Breast epithelium (tissue), 4 donors: ENCODE data around the gene RALGAPA1. TPM values are rescaled to one million over a fixed set of nuclear protein-coding genes. Genes with fewer than 3 reads are reported as not detected.

Experiments
- DNase-seq, 2 donors: peaks; one replicate each; pipeline ENCODE4 v3.0.0-alpha.2; 2019; ENCODE audit warnings: low spot score in 2 of 2
- H3K27ac ChIP-seq, 2 donors: fragments of 200-600 bp; sonication (generic) in 1 of 2; one replicate each; pipeline ENCODE4 v1.5.1; 2016 to 2019; ENCODE audit warnings: mild to moderate bottlenecking in 1 of 2
- H3K27me3 ChIP-seq, 2 donors: fragments of 200-600 bp; sonication (generic) in 1 of 2; one replicate each; pipeline versions ENCODE4 v1.5.1 to v1.6.0; 2017 to 2019; ENCODE audit warnings: control low read depth in 1 of 2, mild to moderate bottlenecking in 1 of 2
- H3K36me3 ChIP-seq: fragments of 200-600 bp; one replicate; pipeline ENCODE4 v1.5.1; 2019
- H3K4me1 ChIP-seq, 2 donors: fragments of 200-600 bp; sonication (generic); one replicate each; pipeline ENCODE4 v1.5.1; 2016 to 2019; ENCODE audit warnings: control low read depth in 1 of 2
- H3K4me3 ChIP-seq, 3 donors: fragments of 200-600 bp; sonication (generic); 1 replicate in 2 of 3; 2 replicates in 1 of 3; pipeline ENCODE4 v1.5.1; 2016 to 2019; ENCODE audit warnings: mild to moderate bottlenecking in 3 of 3, moderate library complexity in 2 of 3
- H3K9me3 ChIP-seq, 2 donors: fragments of 200-600 bp; sonication (generic) in 1 of 2; one replicate each; pipeline ENCODE4 v1.5.1; 2016 to 2019; ENCODE audit warnings: control low read depth in 1 of 2
- POLR2A ChIP-seq: fragments of 450-650 bp; IDR thresholded peaks from one replicate; pipeline ENCODE4 v1.6.1; 2016; ENCODE audit warnings: antibody characterized with exemption, mild to moderate bottlenecking, moderate library complexity
- POLR2AphosphoS5 ChIP-seq, 3 donors: sonication (generic); formaldehyde crosslinking; IDR thresholded peaks; one replicate each; pipeline ENCODE4 v1.6.1; 2017; ENCODE audit warnings: antibody characterized with exemption in 3 of 3
- intact Hi-C: fragments of 100-400 bp; cut with DNase I; formaldehyde crosslinking; loops from one replicate; pipeline ENCODE4 v1.15.1; 2023; ENCODE audit warnings: low total_unique reads
- total RNA-seq, 3 donors: library from RNA; depleted of rRNA; stranded (reverse); fragments of >200 nt; gene quantifications; one replicate each; pipeline ENCODE4 v1.1.0, GENCODE V29; 2016
- TF ChIP-seq, protein P1 (sequence below), 3 donors: fragments of 450-650 bp; IDR thresholded peaks; one replicate each; pipeline ENCODE4 v1.5.1; 2016 to 2017; ENCODE audit warnings: antibody characterized with exemption in 3 of 3, mild to moderate bottlenecking in 3 of 3, moderate library complexity in 3 of 3

RALGAPA1 gene
- total RNA-seq, 3 donors from 2014 or later, result 52.2 to 136 (median 103) TPM

- no peak for DNase-seq
- Histone ChIP-seq H3K4me3 (no peak overlapping the region), H3K27ac (no peak overlapping the region), H3K27me3 (no peaks in the 10 kb centered on the region), H3K9me3 (no peaks in the 10 kb centered on the region), H3K36me3 (no peaks in the 10 kb centered on the region), H3K4me1 (no peaks in the 10 kb centered on the region)
- intact Hi-C loops, result no loop called here
- TF ChIP-seq, protein P1, sequence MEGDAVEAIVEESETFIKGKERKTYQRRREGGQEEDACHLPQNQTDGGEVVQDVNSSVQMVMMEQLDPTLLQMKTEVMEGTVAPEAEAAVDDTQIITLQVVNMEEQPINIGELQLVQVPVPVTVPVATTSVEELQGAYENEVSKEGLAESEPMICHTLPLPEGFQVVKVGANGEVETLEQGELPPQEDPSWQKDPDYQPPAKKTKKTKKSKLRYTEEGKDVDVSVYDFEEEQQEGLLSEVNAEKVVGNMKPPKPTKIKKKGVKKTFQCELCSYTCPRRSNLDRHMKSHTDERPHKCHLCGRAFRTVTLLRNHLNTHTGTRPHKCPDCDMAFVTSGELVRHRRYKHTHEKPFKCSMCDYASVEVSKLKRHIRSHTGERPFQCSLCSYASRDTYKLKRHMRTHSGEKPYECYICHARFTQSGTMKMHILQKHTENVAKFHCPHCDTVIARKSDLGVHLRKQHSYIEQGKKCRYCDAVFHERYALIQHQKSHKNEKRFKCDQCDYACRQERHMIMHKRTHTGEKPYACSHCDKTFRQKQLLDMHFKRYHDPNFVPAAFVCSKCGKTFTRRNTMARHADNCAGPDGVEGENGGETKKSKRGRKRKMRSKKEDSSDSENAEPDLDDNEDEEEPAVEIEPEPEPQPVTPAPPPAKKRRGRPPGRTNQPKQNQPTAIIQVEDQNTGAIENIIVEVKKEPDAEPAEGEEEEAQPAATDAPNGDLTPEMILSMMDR (IDR thresholded peaks at IDR 0.05), result no peak
- TF ChIP-seq POLR2A (no peak), POLR2AphosphoS5 (IDR thresholded peaks at IDR 0.05) (no peak)
Observed at GRCh38 chr14:35835208-35835982, 26.3 kb upstream of the RALGAPA1 start.

DNA sequence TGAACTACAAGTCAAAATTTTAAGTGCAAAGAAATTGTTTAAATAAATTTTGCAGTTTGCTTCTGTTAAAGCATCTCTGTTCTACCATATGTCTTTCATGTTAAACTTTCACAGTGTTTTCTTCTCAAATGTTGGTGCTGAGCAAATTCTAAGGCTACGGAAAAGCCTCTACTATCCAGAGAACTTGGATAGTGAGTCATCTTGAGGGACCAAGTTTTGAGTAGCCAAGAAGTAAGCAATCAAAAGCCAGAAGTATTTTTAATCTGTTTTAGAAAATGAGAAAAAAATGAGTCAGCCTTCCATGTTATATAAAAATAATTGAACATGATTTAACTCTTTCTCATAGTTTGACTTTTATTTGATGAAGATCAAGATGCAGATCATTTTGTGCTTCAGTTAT is 20.4 kb upstream of the RALGAPA1 start:
- intact Hi-C loops, result no loop called here
- TF ChIP-seq, protein P1 (IDR thresholded peaks at IDR 0.05), result no peak
- TF ChIP-seq POLR2A, result no peak
- TF ChIP-seq POLR2AphosphoS5 (IDR thresholded peaks at IDR 0.05), result no peak
- no peaks in the 10 kb centered on the region for H3K36me3 ChIP-seq
- H3K27me3 ChIP-seq, result no peaks in the 10 kb centered on the region
- DNase-seq, result no peak
- no peaks in the 10 kb centered on the region for H3K9me3 ChIP-seq
- H3K4me1 ChIP-seq, result no peaks in the 10 kb centered on the region
- no peak overlapping the region for H3K27ac ChIP-seq
- H3K4me3 ChIP-seq, result no peak overlapping the region

- H3K4me3 ChIP-seq, result peak overlapping the region in 1 of 3 donors; percentile 85
- H3K27ac ChIP-seq, result no peak overlapping the region
- H3K9me3 ChIP-seq, result no peaks in the 10 kb centered on the region
- no peak for DNase-seq
- H3K36me3 ChIP-seq, result no peaks in the 10 kb centered on the region
- no peaks in the 10 kb centered on the region for H3K27me3 ChIP-seq
- TF ChIP-seq POLR2A (no peak), POLR2AphosphoS5 (IDR thresholded peaks at IDR 0.05) (no peak)
- TF ChIP-seq, protein P1 (IDR thresholded peaks at IDR 0.05), result no peak
- H3K4me1 ChIP-seq, result no peaks in the 10 kb centered on the region
- intact Hi-C loops, result no loop called here
Observed at GRCh38 chr14:35827678-35828472, 18.8 kb upstream of the RALGAPA1 start.

- DNase-seq, result no peak
- intact Hi-C loops, result no loop called here
- TF ChIP-seq POLR2AphosphoS5 (IDR thresholded peaks at IDR 0.05) (no peak), POLR2A (no peak)
- TF ChIP-seq, protein P1 (IDR thresholded peaks at IDR 0.05), result no peak
Observed at GRCh38 chr14:35826952-35827416, 17.9 kb upstream of the RALGAPA1 start.

More at GRCh38 chr14:35826952-35827416, 17.9 kb upstream of the RALGAPA1 start:
- Histone ChIP-seq H3K4me1 (no peaks in the 10 kb centered on the region), H3K27ac (peak overlapping the region; percentile 95 to 98), H3K27me3 (no peaks in the 10 kb centered on the region), H3K36me3 (no peaks in the 10 kb centered on the region), H3K9me3 (no peaks in the 10 kb centered on the region), H3K4me3 (peak overlapping the region; percentile 63 to 87 (median 85))
